B cell (primary cell): ENCODE data around the gene HEG1. TPM values are rescaled to one million over a fixed set of nuclear protein-coding genes. Genes with fewer than 3 reads are reported as not detected.
A peak's percentile ranks its signal among the peaks of the same experiment; 100 is the strongest.

Experiments used
- ATAC-seq: fragments of 200-7000 bp; cut with Tn5 transposase; one replicate; pipeline ENCODE4 v1.10.0; 2021; ENCODE audit warnings: low read depth, mild to moderate bottlenecking, moderate number of reproducible peaks, moderate library complexity
- CTCF ChIA-PET: fragments of 350-600 bp; sonication (Branson Sonifier 250); formaldehyde crosslinking; loops from one replicate; lab custom pipeline; 2021; ENCODE audit warnings: antibody characterized with exemption, inconsistent platforms; lab: Charles Lee
- POLR2A ChIA-PET: fragments of 350-600 bp; sonication (Branson Sonifier 250); formaldehyde crosslinking; loops from one replicate; lab custom pipeline; 2021; ENCODE audit warnings: antibody characterized with exemption; lab: Charles Lee
- DNase-seq: peaks from one replicate; pipeline ENCODE4 v3.0.0; 2013
- H2AFZ ChIP-seq: 2 replicates; pipeline ENCODE4 v1.6.1; 2012; ENCODE audit warnings: mild to moderate bottlenecking, low read depth, low read length; ENCODE audit not compliant: insufficient read depth, poor library complexity, severe bottlenecking
- H3K27ac ChIP-seq, 2 donors: 1 replicate in 1 of 2; 2 replicates in 1 of 2; pipeline ENCODE4 v1.5.1; 2012 to 2013; ENCODE audit warnings: low read length in 2 of 2, mild to moderate bottlenecking in 2 of 2, moderate library complexity in 1 of 2
- H3K27me3 ChIP-seq, 4 experiments: fragments of 200-600 bp in 1 of 4; sonication (generic) in 1 of 4; replicated peaks in 1 of 4; 1 replicate in 2 of 4; 2 replicates in 2 of 4; pipeline versions ENCODE4 v1.6.1 to v1.7.0; 2013 to 2016; ENCODE audit warnings: low read length in 3 of 4, mild to moderate bottlenecking in 2 of 4, mixed read lengths in 1 of 4, moderate library complexity in 1 of 4; ENCODE audit not compliant: insufficient read depth in 4 of 4, control insufficient read depth in 3 of 4; ENCODE audit errors: control extremely low read depth in 1 of 4
- H3K36me3 ChIP-seq, 2 experiments: replicated peaks in 1 of 2; 1 replicate in 1 of 2; 2 replicates in 1 of 2; pipeline versions ENCODE4 v1.6.1 to v1.7.1; 2013; ENCODE audit warnings: low read length in 1 of 2; ENCODE audit not compliant: insufficient read depth in 2 of 2, control insufficient read depth in 1 of 2; ENCODE audit errors: control extremely low read depth in 1 of 2, extremely low read depth in 1 of 2
- H3K4me1 ChIP-seq, 2 donors: fragments of 200-600 bp in 1 of 2; sonication (generic) in 1 of 2; 1 replicate in 1 of 2; 2 replicates in 1 of 2; pipeline versions ENCODE4 v1.5.1 to v1.6.1; 2013 to 2017; ENCODE audit warnings: low read length in 2 of 2; ENCODE audit not compliant: control insufficient read depth in 2 of 2, insufficient read depth in 2 of 2
- H3K4me2 ChIP-seq: replicated peaks from 2 replicates; pipeline ENCODE3; 2012; ENCODE audit warnings: mild to moderate bottlenecking, low read depth, low read length; ENCODE audit not compliant: poor library complexity, severe bottlenecking
- H3K4me3 ChIP-seq, 5 experiments: fragments of 200-600 bp in 1 of 5; sonication (generic) in 1 of 5; 1 replicate in 3 of 5; 2 replicates in 2 of 5; pipeline versions ENCODE4 v1.5.1 to v1.7.0; 2011 to 2016; ENCODE audit warnings: low read length in 4 of 5, mild to moderate bottlenecking in 4 of 5, low read depth in 2 of 5, control low read depth in 1 of 5, moderate library complexity in 1 of 5; ENCODE audit not compliant: insufficient read depth in 1 of 5; ENCODE audit errors: control extremely low read depth in 1 of 5, extremely low read depth in 1 of 5
- H3K79me2 ChIP-seq: fragments of 200-600 bp; sonication (generic); one replicate; pipeline ENCODE4 v1.6.0; 2016; ENCODE audit warnings: low read length; ENCODE audit not compliant: control insufficient read depth, insufficient read depth
- H3K9ac ChIP-seq: fragments of 200-600 bp; sonication (generic); 2 replicates; pipeline ENCODE4 v1.6.1; 2017; ENCODE audit warnings: mild to moderate bottlenecking, low read length, moderate library complexity
- H3K9me3 ChIP-seq, 3 donors: one replicate each; pipeline versions ENCODE4 v1.6.1 to v1.7.1; 2013; ENCODE audit warnings: low read length in 2 of 3; ENCODE audit not compliant: control insufficient read depth in 2 of 3, insufficient read depth in 1 of 3; ENCODE audit errors: control extremely low read depth in 1 of 3
- H4K20me1 ChIP-seq: 2 replicates; pipeline ENCODE4 v1.6.0; 2012; ENCODE audit warnings: mild to moderate bottlenecking, low read length; ENCODE audit not compliant: insufficient read depth, control insufficient read depth, poor library complexity, severe bottlenecking
- H3K27ac Mint-ChIP-seq: one replicate; pipeline ENCODE4 v1.8.0; 2021; ENCODE audit warnings: mixed read lengths
- H3K27me3 Mint-ChIP-seq: one replicate; pipeline ENCODE4 v1.8.0; 2021; ENCODE audit warnings: mixed read lengths
- H3K4me1 Mint-ChIP-seq: one replicate; pipeline ENCODE4 v1.8.0; 2021; ENCODE audit warnings: mixed read lengths
- H3K4me3 Mint-ChIP-seq: one replicate; pipeline ENCODE4 v1.8.0; 2021; ENCODE audit warnings: mixed read lengths
- H3K9me3 Mint-ChIP-seq: one replicate; pipeline ENCODE4 v1.8.0; 2022; ENCODE audit warnings: mixed read lengths; ENCODE audit not compliant: insufficient read depth
- CTCF ChIP-seq: fragments of 200-600 bp; IDR thresholded peaks from one replicate; pipeline ENCODE4 v1.8.0; 2022; ENCODE audit warnings: antibody characterized with exemption, mild to moderate bottlenecking
- EZH2 ChIP-seq: IDR thresholded peaks from 2 replicates; pipeline ENCODE4 v1.6.1; 2012; ENCODE audit warnings: borderline replicate concordance, low read depth, mild to moderate bottlenecking, moderate library complexity, low read length; ENCODE audit not compliant: insufficient read depth, poor library complexity, severe bottlenecking
- WGBS: methylation state at CpG from one replicate; pipeline ENCODE4 v1.1.5; 2013; ENCODE audit warnings: missing lambda C conversion rate; ENCODE audit not compliant: insufficient coverage; 5-methylcytosine and 5-hydroxymethylcytosine counted together
- intact Hi-C: fragments of 100-400 bp; cut with micrococcal nuclease; formaldehyde crosslinking; loops from one replicate; pipeline ENCODE4 v1.10.0; 2022
- polyA plus RNA-seq: library from polyadenylated mRNA; depleted of rRNA; stranded (reverse); fragments of >200 nt; gene quantifications from 2 replicates; pipeline ENCODE4 v1.2.3, GENCODE V29; 2012
- total RNA-seq, 2 donors: library from RNA; stranded (reverse); fragments of 120-200 nt in 1 of 2; gene quantifications; 1 replicate in 1 of 2; 2 replicates in 1 of 2; pipeline versions ENCODE4 v1.2.3 to v1.2.4, GENCODE V29; 2013 to 2022

Gene HEG1
- total and polyA plus RNA-seq, 2 donors (not counting 1 experiment from before 2014, with no cell fraction given), result 5.1 to 9.2 TPM

GRCh38 chr3:124995460-124995994 lies 60.3 kb downstream of the HEG1 start:
- H3K36me3 ChIP-seq, result peaks cover 0 to 23% of the 10 kb centered on the region in 2 experiments
- peaks cover 5% of the 10 kb centered on the region for H3K4me1 Mint-ChIP-seq
- no peaks in the 10 kb centered on the region for H3K9me3 Mint-ChIP-seq
- no peaks in the 10 kb centered on the region for H3K79me2 ChIP-seq
- H3K27me3 Mint-ChIP-seq, result no peaks in the 10 kb centered on the region
- peak; percentile 67 for ATAC-seq
- ChIA-PET CTCF (interaction anchor here (0.5 to 9.6 kb wide), 22 partner anchors 8 to 1094 kb away, joined by 3 to 142 read pairs (median 3); no protein-coding TSS in a partner anchor), POLR2A (no interaction called here)
- H2AFZ ChIP-seq, result peak overlapping the region; percentile 49
- intact Hi-C loops, result loop anchor here (5.0 to 10.0 kb wide), 3 partner anchors 167 to 592 kb away; no protein-coding TSS in a partner anchor
- H4K20me1 ChIP-seq, result no peaks in the 10 kb centered on the region
- H3K27me3 ChIP-seq, result no peaks in the 10 kb centered on the region
- H3K4me3 ChIP-seq, result no peak overlapping the region
- H3K27ac ChIP-seq, result no peak overlapping the region
- DNase-seq, result peak; percentile 72
- H3K27ac Mint-ChIP-seq, result no peak overlapping the region
- TF ChIP-seq CTCF (peak; percentile 77), EZH2 (no peak)
- peaks cover 0 to 6% of the 10 kb centered on the region in 2 donors for H3K4me1 ChIP-seq
- no peak overlapping the region for H3K9ac ChIP-seq
- 30% methylated on average over 4 of the region's 6 CpGs for WGBS
- H3K9me3 ChIP-seq, result no peaks in the 10 kb centered on the region
- no peak overlapping the region for H3K4me3 Mint-ChIP-seq
- peak overlapping the region; percentile 7 for H3K4me2 ChIP-seq

GRCh38 chr3:124993466-124993865 lies 62.3 kb downstream of the HEG1 start:
- Histone ChIP-seq H3K79me2 (no peaks in the 10 kb centered on the region), H3K9ac (no peak overlapping the region), H3K4me2 (no peak overlapping the region), H2AFZ (no peak overlapping the region), H3K27ac (no peak overlapping the region), H3K27me3 (no peaks in the 10 kb centered on the region), H3K4me1 (peaks cover 0 to 6% of the 10 kb centered on the region in 2 donors), H4K20me1 (no peaks in the 10 kb centered on the region), H3K36me3 (peaks cover 0 to 29% of the 10 kb centered on the region in 2 experiments), H3K4me3 (no peak overlapping the region), H3K9me3 (no peaks in the 10 kb centered on the region)
- DNase-seq (no peak), ATAC-seq (no peak)
- H3K27me3 Mint-ChIP-seq, result no peaks in the 10 kb centered on the region
- no peak for TF ChIP-seq EZH2
- peaks cover 5% of the 10 kb centered on the region for H3K4me1 Mint-ChIP-seq
- WGBS, result 92% methylated on average over 7 of the region's 7 CpGs
- no peaks in the 10 kb centered on the region for H3K9me3 Mint-ChIP-seq
- POLR2A ChIA-PET, result no interaction called here
- H3K4me3 Mint-ChIP-seq, result no peak overlapping the region
- intact Hi-C loops, result loop anchor here (10.0 kb wide), 1 partner anchor 271 kb away; no protein-coding TSS in a partner anchor
- H3K27ac Mint-ChIP-seq, result no peak overlapping the region
- CTCF ChIA-PET, result interaction anchor here (9.6 kb wide), 1 partner anchor 445 kb away, joined by 142 read pairs; no protein-coding TSS in a partner anchor
